ENCODE data around the gene NAA50. TPM values are rescaled to one million over a fixed set of nuclear protein-coding genes. Genes with fewer than 3 reads are reported as not detected.
A peak's percentile ranks its signal among the peaks of the same experiment; 100 is the strongest.

Gene NAA50
- total RNA-seq, 1 experiment from 2014 or later, result 989 TPM

GRCh38 chr3:113698213-113698742, 47.8 kb downstream of the NAA50 start:
- H4K20me1 ChIP-seq (ENCODE audit: low read length), result no peaks in the 10 kb centered on the region
- TF ChIP-seq EZH2 (IDR thresholded peaks at IDR 0.05; ENCODE audit: low read length, unreplicated experiment), result no peak
- no peaks in the 10 kb centered on the region for H3K9me2 ChIP-seq (replicated peaks; ENCODE audit: low read length)
- CTCF ChIA-PET, result no interaction called here
- peak overlapping the region; percentile 72 for H3K4me3 ChIP-seq (ENCODE audit: low read length)
- H3K9ac ChIP-seq (ENCODE audit: low read length), result no peak overlapping the region; the same call in 1 of the 2 replicates
- no peaks in the 10 kb centered on the region for H3K27me3 ChIP-seq (ENCODE audit: low read length)
- H3K4me1 ChIP-seq (ENCODE audit: insufficient read depth, low read length), result peaks cover 14% of the 10 kb centered on the region
- no peaks in the 10 kb centered on the region for H3K9me3 ChIP-seq (ENCODE audit: low read length)
- POLR2A ChIA-PET (ENCODE audit: unreplicated experiment), result no interaction called here
- no peaks in the 10 kb centered on the region for H3K36me3 ChIP-seq (ENCODE audit: low read depth, low read length)
- peaks cover 25% of the 10 kb centered on the region for H3K79me2 ChIP-seq (ENCODE audit: low read length)
- H2AFZ ChIP-seq (ENCODE audit: low read length), result peak overlapping the region; percentile 93
- no peak for DNase-seq
- no peaks in the 10 kb centered on the region for H3F3A ChIP-seq (ENCODE audit: low read length, unreplicated experiment)
- peak overlapping the region; percentile 88 for H3K4me2 ChIP-seq (ENCODE audit: low read length)
- no TSS peak for BruUV-seq (replicated peaks)
- intact Hi-C loops (cut with micrococcal nuclease), result loop anchor here (5.0 to 10.0 kb wide), 2 partner anchors 203 to 466 kb away; no protein-coding TSS in a partner anchor
- no peak for ATAC-seq
- H3K27ac ChIP-seq (ENCODE audit: low read length), result no peak overlapping the region

GRCh38 chr3:113697500-113698090, 48.5 kb downstream of the NAA50 start:
- no peaks in the 10 kb centered on the region for H4K20me1 ChIP-seq (ENCODE audit: low read length)
- TF ChIP-seq EZH2 (IDR thresholded peaks at IDR 0.05; ENCODE audit: low read length, unreplicated experiment), result no peak
- TF ChIP-seq CTCF (conservative IDR thresholded peaks at IDR 0.05; ENCODE audit: low read depth, low read length), result no peak
- TF ChIP-seq EZH2phosphoT487 (IDR thresholded peaks at IDR 0.05; ENCODE audit: borderline replicate concordance, low read length), result no peak
- H3K79me2 ChIP-seq (ENCODE audit: low read length), result peaks cover 30% of the 10 kb centered on the region
- H3K4me1 ChIP-seq (ENCODE audit: insufficient read depth, low read length), result peaks cover 14% of the 10 kb centered on the region
- intact Hi-C loops (cut with micrococcal nuclease), result loop anchor here (2.0 to 10.0 kb wide), 3 partner anchors 203 to 465 kb away; no protein-coding TSS in a partner anchor
- no peaks in the 10 kb centered on the region for H3K27me3 ChIP-seq (ENCODE audit: low read length)
- peak overlapping the region; percentile 61 for H3K9ac ChIP-seq (ENCODE audit: low read length)
- POLR2A ChIA-PET (ENCODE audit: unreplicated experiment), result no interaction called here
- CTCF ChIA-PET, result no interaction called here
- H3K4me3 ChIP-seq (ENCODE audit: low read length), result peak overlapping the region; percentile 72
- H3K9me3 ChIP-seq (ENCODE audit: low read length), result no peaks in the 10 kb centered on the region
- no peaks in the 10 kb centered on the region for H3F3A ChIP-seq (ENCODE audit: low read length, unreplicated experiment)
- H3K36me3 ChIP-seq (ENCODE audit: low read depth, low read length), result no peaks in the 10 kb centered on the region
- 0 out of 2 replicates have a peak, but pooled peaks have one; percentile 0 for ATAC-seq
- peak; percentile 32 for DNase-seq
- H3K9me2 ChIP-seq (replicated peaks; ENCODE audit: low read length), result no peaks in the 10 kb centered on the region
- H3K27ac ChIP-seq (ENCODE audit: low read length), result no peak overlapping the region
- H2AFZ ChIP-seq (ENCODE audit: low read length), result peak overlapping the region; percentile 93
- BruUV-seq (replicated peaks), result no TSS peak
- H3K4me2 ChIP-seq (ENCODE audit: low read length), result peak overlapping the region; percentile 88

- peaks cover 34% of the 10 kb centered on the region for H3K79me2 ChIP-seq (ENCODE audit: low read length)
- H2AFZ ChIP-seq (ENCODE audit: low read length), result peak overlapping the region; percentile 93
- H3K9ac ChIP-seq (ENCODE audit: low read length), result peak overlapping the region; percentile 79
- POLR2A ChIA-PET (ENCODE audit: unreplicated experiment), result interaction anchor here (0.6 kb wide), 1 partner anchor 17 kb away, joined by 15 read pairs; no protein-coding TSS in a partner anchor
- peak overlapping the region; percentile 88 for H3K4me2 ChIP-seq (ENCODE audit: low read length)
- ATAC-seq (peak; percentile 82), DNase-seq (peak; percentile 99)
- no peaks in the 10 kb centered on the region for H3K27me3 ChIP-seq (ENCODE audit: low read length)
- H3K27ac ChIP-seq (ENCODE audit: low read length), result no peak overlapping the region
- intact Hi-C loops (cut with micrococcal nuclease), result loop anchor here (1.0 to 10.0 kb wide), 4 partner anchors 48 to 465 kb away; no protein-coding TSS in a partner anchor
- CTCF ChIA-PET, result interaction anchor here (1.2 kb wide), 1 partner anchor 48 kb away, joined by 4 read pairs; no protein-coding TSS in a partner anchor
- no peak for TF ChIP-seq EZH2 (IDR thresholded peaks at IDR 0.05; ENCODE audit: low read length, unreplicated experiment)
- TF ChIP-seq EZH2phosphoT487 (IDR thresholded peaks at IDR 0.05; ENCODE audit: borderline replicate concordance, low read length), result no peak
- TF ChIP-seq CTCF (conservative IDR thresholded peaks at IDR 0.05; ENCODE audit: low read depth, low read length), result no peak
- H3K4me3 ChIP-seq (ENCODE audit: low read length), result peak overlapping the region; percentile 73
- no peaks in the 10 kb centered on the region for H3K9me3 ChIP-seq (ENCODE audit: low read length)
- H3K4me1 ChIP-seq (ENCODE audit: insufficient read depth, low read length), result peaks cover 14% of the 10 kb centered on the region
- TSS peak; percentile 80 for BruUV-seq (replicated peaks)
- no peaks in the 10 kb centered on the region for H4K20me1 ChIP-seq (ENCODE audit: low read length)
- H3F3A ChIP-seq (ENCODE audit: low read length, unreplicated experiment), result no peaks in the 10 kb centered on the region
- H3K36me3 ChIP-seq (ENCODE audit: low read depth, low read length), result no peaks in the 10 kb centered on the region
- no peaks in the 10 kb centered on the region for H3K9me2 ChIP-seq (replicated peaks; ENCODE audit: low read length)
Measured at GRCh38 chr3:113696658-113697499, 49.2 kb downstream of the NAA50 start.
